D721Med (cell line): ENCODE measurements around the gene NELFCD.

ENCODE experiments used
- DNase-seq: peaks from one replicate; pipeline ENCODE4 v3.0.0; 2011; ENCODE audit warnings: low spot score; ENCODE audit not compliant: insufficient read length
- FAIRE-seq: peaks from 2 replicates; lab custom pipeline; 2011; peaks lifted over from hg19 to GRCh38; lab: Jason Lieb, UNC
- TF ChIP-seq, protein P1 (sequence below): IDR thresholded peaks from 2 replicates; pipeline ENCODE4 v1.5.1; 2012; ENCODE audit warnings: mild to moderate bottlenecking, control low read depth; ENCODE audit not compliant: insufficient read depth; ENCODE audit errors: missing control alignments

Gene NELFCD

GRCh38 chr20:59017493-59018231, 36.6 kb downstream of the NELFCD start:
- TF ChIP-seq, protein P1, sequence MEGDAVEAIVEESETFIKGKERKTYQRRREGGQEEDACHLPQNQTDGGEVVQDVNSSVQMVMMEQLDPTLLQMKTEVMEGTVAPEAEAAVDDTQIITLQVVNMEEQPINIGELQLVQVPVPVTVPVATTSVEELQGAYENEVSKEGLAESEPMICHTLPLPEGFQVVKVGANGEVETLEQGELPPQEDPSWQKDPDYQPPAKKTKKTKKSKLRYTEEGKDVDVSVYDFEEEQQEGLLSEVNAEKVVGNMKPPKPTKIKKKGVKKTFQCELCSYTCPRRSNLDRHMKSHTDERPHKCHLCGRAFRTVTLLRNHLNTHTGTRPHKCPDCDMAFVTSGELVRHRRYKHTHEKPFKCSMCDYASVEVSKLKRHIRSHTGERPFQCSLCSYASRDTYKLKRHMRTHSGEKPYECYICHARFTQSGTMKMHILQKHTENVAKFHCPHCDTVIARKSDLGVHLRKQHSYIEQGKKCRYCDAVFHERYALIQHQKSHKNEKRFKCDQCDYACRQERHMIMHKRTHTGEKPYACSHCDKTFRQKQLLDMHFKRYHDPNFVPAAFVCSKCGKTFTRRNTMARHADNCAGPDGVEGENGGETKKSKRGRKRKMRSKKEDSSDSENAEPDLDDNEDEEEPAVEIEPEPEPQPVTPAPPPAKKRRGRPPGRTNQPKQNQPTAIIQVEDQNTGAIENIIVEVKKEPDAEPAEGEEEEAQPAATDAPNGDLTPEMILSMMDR = no peak
- FAIRE-seq (no peak), DNase-seq (no peak)

GRCh38 chr20:59018817-59019216, 37.8 kb downstream of the NELFCD start:
- TF ChIP-seq, protein P1 = no peak
- FAIRE-seq = no peak
- no peak for DNase-seq

GRCh38 chr20:59019217-59019616, 38.2 kb downstream of the NELFCD start, which contains the start of gene TUBB1:
Gene TUBB1 (plus strand): TSS chr20:59019429. CDS start chr20:59019523, 94 bp downstream.
- TF ChIP-seq, protein P1 = no peak
- FAIRE-seq (no peak), DNase-seq (no peak)

DNA sequence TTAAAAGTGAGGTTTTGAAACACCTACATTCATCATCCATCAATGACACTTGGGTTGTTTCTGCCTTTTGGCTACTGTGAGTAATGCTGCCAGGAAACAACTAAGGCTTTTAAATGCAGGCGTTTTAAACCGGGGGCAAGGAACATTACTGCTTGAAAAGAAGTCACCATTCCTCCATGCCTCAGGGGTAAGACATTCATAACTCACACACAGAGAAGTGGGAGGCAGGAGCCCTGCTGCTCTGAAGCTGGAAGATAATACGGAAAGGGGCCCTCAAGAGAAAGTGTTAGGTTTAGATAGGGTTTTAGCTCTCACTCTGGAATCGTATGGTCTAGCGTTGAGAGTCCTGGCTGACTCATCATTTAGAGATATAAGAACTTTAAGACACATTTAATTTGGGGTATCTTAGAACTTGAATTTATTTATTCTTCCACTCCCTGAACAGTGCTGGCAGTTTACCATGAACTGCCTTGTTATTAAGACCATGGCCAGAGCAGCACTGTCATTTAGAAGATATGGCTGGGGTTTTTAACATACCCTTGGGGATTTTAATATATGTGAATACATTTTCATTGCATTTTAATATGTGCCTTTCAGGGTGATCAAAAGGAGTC, 40.0 kb downstream of the NELFCD start:
- DNase-seq (no peak), FAIRE-seq (no peak)

GRCh38 chr20:59022754-59023153, 41.7 kb downstream of the NELFCD start:
- TF ChIP-seq, protein P1 = no peak
- no peak for FAIRE-seq
- DNase-seq = no peak

More for the DNA sequence above, 40.0 kb downstream of the NELFCD start:
- TF ChIP-seq, protein P1 = no peak

DNA sequence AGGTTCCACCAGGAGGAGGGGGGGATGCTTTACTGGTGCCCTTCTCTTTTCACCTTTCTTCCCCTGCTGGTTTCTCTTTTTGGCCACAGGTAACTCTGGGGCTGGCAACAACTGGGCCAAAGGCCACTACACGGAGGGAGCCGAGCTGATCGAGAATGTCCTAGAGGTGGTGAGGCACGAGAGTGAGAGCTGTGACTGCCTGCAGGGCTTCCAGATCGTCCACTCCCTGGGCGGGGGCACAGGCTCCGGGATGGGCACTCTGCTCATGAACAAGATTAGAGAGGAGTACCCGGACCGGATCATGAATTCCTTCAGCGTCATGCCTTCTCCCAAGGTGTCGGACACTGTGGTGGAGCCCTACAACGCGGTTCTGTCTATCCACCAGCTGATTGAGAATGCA, 42.6 kb downstream of the NELFCD start:
- FAIRE-seq (no peak), DNase-seq (no peak)
- TF ChIP-seq, protein P1 = no peak

DNA sequence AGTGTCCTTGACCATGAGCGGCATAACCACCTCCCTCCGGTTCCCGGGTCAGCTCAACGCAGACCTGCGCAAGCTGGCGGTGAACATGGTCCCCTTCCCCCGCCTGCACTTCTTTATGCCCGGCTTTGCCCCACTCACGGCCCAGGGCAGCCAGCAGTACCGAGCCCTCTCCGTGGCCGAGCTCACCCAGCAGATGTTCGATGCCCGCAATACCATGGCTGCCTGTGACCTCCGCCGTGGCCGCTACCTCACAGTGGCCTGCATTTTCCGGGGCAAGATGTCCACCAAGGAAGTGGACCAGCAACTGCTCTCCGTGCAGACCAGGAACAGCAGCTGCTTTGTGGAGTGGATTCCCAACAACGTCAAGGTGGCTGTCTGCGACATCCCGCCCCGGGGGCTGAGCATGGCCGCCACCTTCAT, 43.1 kb downstream of the NELFCD start:
- FAIRE-seq (no peak), DNase-seq (no peak)
- TF ChIP-seq, protein P1 = no peak
